ENCODE measurements around the gene DDX46.
"Not testable (repeated sequence)": the region's sequence is repeated elsewhere in the genome, so short reads cannot be mapped to it uniquely, and the experiment has no call there.

DDX46 gene

DNA sequence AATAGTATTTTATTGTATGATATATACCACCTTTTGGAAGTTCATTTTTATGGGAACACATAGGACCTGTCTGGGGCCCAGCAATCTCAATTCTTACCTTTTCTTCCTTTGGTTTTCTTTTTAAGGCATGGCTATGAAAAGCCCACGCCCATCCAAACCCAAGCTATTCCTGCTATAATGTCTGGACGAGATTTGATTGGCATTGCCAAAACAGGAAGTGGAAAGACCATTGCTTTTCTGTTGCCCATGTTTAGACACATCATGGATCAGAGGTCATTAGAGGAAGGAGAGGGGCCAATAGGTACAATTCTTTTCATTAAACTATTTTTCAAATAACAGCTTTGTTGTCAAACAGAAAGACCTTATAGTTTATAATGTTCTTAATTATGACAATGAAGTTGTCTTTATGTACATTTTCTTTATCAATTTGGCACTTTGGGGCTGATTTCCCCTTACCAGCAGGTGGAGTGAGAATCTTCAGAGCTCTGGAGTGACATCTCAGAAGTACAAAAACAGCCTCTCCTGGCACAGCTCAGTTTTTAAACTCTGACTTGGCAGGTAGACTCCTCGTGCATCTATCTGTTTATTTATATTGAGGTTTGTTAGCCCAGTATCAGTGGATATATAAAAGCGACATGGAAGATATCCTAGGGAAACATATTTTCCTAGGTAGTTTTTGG, 25.8 kb downstream of the DDX46 start:
- no peak for DNase-seq (ENCODE audit: low read depth in 1 of 2, low spot score in 1 of 2)

DNA sequence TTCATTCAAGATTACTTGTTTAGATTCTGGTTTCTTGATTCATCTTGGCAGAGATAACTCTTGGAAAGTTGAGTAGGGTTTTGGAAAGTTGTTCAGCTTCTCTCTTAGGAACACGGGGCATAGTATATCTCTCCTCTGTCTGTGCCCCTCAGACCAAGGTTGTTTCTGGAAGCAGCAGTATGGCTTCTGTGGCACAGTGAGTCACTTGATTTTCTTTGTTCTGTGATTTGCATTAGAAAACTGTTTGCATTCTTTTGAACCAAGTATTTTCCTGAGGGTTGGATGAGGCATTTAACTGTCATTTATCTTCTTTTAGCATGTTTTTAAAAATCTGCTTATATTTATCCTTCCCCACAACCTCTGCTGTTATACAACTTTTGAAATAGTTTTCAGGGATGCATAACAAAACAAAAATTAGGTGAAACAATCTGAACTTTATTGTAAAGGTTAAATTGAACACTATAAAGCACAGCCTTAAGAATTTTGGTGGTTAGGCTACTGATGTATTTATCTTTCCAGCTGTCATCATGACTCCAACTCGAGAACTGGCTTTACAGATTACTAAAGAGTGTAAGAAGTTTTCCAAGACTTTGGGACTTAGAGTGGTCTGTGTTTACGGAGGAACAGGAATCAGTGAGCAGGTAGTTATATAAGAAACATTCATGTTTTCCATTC, 26.5 kb downstream of the DDX46 start:
- DNase-seq (ENCODE audit: low read depth in 1 of 2, low spot score in 1 of 2), result no peak

DNA sequence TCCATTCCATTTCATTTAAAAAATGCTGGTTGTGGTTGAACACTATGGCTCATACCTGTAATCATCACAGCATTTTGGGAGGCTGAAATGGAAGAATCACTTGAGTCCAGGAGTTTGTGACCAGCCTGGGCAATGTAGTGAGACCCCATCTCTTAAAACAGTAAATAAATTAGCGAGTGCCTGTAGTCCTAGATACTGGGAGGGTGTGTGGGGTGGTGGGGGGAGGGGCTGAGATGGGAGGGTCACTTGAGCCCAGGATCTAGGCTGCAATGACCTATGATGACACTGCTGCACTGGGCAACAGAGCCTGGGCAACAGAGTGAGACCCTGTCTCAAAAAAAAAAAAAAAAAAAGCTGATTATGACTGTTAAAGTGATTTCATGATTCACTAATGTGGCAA, 29.1 kb downstream of the DDX46 start:
- DNase-seq (ENCODE audit: low read depth in 1 of 2, low spot score in 1 of 2), result no peak

DNA sequence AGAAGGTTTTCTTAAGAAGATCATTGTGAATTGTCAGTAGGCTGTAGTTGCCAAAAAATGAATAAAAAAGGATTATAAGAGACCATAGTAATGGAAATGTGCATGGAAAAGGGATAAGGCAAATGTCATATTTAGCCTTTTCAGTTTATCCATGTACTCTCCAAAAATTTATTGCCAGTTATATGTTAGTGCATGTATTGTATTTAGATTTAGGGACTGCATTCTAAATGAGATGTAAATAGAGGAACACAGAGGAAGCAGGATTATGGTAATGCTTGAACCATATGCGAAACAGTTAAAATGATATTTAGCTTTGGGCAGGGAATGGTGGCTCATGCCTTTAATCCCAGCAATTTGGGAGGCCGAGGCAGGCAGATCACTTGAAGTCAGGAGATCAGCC, 33.0 kb downstream of the DDX46 start:
- DNase-seq (ENCODE audit: low read depth in 1 of 2, low spot score in 1 of 2), result no peak

DNA sequence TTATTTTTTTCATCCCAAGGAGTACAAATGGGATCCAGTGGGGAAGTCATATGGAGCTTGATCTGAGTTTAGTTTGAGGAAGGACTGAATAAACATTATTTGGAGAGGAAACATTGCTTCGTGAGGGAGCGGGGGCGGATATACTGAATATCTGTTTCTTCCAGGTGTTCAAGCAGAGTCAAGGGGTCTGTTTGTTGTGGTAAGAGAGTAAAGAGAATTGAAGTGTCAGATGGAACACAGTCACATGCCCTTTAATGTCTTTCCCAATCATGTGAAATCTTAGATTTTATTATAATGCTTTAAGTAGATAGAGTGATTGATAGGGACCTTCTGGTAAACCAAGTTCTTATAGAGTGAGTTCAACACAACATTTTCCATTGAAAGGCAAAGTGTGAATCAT, 33.7 kb downstream of the DDX46 start:
- no peak for DNase-seq (ENCODE audit: low read depth in 1 of 2, low spot score in 1 of 2)

DNA sequence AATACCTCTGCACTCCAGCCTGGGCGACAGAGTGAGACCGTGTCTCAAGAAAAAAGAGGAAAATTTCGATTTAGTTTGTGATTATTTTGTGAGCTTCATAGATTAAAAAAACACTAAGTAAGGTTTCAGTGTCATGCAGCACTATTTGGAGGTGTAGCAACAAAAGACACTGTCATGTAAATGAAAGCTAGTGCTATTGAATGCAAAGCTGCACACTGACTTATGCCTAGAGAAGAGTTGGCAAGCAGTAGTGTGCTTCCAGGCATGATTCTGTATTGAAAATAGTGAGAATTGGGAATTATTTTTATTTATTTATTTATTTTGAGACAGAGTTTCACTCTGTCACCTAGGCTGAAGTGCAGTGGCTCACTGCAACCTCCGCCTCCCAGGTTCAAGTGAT, 34.5 kb downstream of the DDX46 start:
- DNase-seq (ENCODE audit: low read depth in 1 of 2, low spot score in 1 of 2), result no peak

DNA sequence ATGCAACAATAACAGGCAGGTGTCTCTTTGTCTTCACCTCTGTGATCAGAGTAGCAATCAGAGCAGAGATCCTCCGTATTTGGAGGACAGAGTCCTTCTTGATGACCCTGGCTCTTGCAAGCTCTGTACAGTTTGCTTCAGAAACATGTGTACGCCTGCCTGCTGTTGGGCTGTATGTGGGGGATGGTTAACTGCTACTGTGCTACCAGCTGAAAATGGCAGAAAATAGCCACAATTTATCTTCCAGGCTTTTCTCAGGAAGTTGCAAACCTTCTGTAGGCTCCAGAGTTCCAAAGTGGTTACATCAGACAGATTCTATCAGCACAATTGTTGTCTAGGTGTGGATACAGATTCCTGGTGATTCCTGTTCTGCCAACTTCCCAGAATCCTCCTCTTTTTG, 35.5 kb downstream of the DDX46 start:
- DNase-seq (ENCODE audit: low read depth in 1 of 2, low spot score in 1 of 2), result no peak

DNA sequence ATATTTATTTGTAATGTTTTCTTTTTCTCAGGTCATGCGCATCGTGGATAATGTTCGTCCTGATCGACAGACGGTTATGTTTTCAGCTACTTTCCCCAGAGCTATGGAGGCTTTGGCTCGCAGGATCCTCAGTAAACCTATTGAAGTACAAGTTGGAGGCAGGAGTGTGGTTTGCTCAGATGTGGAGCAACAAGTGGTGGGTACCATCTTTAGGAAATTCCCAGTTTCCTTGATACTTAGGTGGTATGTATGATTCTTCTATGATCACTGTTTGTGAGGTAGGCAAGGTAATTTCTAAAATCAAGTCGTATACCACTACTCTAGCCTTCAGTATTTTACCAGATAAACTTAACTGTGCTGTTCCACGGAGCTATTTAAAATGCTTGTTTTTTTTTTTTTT, 36.2 kb downstream of the DDX46 start:
- DNase-seq (ENCODE audit: low read depth in 1 of 2, low spot score in 1 of 2), result no peak

DNA sequence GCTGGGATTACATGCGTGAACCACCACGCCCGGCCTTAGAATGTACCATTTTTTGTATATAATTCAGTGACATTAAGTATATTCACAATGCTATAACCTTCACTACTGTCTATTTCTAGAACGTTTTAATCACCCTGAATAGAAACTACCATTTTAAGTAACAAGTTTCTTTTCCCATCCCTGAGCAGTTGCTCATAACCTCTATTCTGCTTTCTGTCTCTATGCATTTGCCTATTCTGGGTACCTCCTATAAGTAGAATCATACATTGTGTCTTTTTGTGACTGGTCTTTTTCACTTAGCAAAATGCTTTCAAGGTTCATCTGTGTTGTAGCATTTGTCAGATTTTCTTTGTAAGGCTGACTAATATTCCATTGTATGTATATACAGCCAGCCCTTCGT, 39.9 kb downstream of the DDX46 start:
- DNase-seq (ENCODE audit: low read depth in 1 of 2, low spot score in 1 of 2), result no peak

DNA sequence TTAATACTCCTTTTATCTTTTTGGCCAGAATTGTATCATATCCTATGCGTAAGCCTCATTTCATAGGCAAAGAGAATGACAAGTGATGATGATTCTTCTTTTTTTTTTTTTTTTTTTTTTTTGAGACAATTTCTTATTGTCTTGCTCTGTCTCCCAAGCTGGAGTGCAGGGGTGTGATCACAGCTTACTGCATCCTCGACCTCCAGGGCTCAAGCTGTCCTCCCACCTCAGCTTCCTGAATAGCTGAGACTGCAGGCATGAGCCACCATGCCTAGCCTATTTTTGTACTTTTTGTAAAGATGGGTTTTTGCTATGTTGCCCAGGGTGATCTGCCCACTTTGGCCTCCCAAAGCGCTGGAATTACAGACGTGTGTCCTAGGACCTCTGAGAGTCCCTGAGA, 45.2 kb downstream of the DDX46 start:
- no peak for DNase-seq (ENCODE audit: low read depth in 1 of 2, low spot score in 1 of 2)

DNA sequence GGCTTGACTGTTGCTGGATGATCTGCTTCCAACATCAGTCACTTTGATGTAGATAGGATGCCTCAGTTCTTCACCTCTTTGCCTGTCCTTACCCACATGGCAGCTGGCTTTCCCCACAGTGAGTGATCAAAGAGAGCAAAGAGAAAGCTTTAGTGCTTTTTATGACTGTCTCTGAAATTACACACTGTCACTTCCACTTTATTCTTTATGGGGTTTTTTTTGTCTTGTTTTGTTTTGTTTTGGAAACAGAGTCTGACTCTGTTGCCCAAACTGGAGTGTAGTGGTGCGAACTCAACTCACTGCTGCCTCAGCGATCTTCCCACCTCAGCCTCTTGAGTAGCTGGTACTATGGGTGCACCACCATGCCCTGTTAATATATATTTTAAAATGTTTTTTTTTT, 54.8 kb downstream of the DDX46 start:
- DNase-seq (ENCODE audit: low read depth in 1 of 2, low spot score in 1 of 2), result no peak

DNA sequence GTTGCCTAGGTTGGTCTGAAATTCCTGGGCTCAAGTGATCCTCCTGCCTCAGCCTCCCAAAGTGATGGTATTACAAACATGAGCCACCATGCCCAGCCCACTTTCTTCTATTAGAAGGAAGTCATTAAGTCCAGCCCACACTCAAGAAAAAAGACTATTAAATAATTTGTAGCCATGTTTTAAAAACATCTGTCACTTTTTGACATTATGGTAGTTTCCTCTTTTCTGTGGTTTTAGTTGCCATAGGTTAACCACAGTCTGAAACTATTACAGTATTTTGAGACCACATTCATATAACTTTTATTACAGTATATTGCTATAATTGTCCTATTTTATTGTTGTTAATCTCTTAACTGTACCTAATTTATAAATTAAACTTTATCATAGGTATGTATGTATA, 55.2 kb downstream of the DDX46 start:
- no peak for DNase-seq (ENCODE audit: low read depth in 1 of 2, low spot score in 1 of 2)

DNA sequence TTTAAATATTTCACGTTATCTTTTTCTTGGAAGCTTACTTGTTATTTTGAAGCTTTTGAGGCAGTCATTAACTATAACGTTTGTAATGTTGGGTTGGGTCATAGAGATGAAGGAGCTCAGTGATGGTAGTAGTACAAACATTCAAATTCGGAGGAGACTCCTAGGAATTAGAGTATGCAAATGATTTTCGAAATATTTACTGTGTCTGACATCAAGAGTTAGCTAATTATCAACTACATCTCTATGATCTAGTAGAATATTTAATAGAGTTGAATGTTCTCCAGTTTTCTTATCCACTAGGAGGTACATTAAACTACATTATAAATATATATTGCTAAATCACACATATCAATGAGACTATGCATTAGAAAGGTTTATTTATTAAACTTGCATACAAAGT, 58.4 kb downstream of the DDX46 start:
- no peak for DNase-seq (ENCODE audit: low read depth in 1 of 2, low spot score in 1 of 2)

DNA sequence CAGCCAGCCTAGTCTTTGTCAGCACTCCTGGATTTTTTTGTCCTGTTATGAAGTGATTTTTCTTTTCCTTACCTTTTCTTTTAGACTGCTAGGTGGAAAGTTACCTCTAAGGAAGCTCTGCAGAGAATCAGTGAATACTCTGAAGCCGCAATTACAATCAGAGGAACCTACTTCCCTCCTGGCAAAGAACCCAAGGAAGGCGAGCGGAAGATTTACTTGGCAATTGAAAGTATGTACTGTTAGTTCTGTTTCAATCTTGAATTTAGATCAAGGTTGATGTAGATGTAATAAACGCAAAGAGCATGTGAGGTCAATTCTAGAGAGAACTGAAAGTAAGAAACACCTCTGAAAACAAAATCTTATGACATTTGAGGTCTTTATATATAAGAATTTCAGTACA, 60.2 kb downstream of the DDX46 start:
- no peak for DNase-seq (ENCODE audit: low read depth in 1 of 2, low spot score in 1 of 2)

DNA sequence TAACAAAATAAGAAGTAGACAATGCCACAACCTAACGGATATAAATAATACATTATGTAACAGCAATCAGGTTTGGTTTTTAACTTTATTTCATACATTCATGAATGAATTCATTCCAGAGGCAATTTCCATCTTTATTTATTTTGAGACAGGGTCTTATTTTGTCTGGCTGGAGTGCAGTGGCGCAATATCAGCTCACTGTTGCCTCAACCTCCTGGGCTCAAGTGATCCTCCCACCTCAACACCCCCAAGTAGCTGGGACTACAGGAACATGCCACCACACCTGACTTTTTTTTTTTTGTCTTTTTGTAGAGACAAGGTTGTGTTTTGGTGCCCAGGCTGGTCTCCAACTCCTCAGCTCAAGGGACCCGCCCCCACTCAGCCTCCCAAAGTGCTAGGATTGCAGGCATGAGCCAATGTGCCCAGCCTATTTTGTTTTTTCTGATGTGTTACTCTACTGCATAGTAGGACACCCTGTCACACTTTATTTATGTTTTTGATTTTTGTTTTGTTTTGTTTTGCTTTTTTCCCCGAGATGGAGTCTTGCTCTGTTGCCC, 60.9 kb downstream of the DDX46 start:
- DNase-seq (ENCODE audit: low read depth in 1 of 2, low spot score in 1 of 2), result no peak

DNA sequence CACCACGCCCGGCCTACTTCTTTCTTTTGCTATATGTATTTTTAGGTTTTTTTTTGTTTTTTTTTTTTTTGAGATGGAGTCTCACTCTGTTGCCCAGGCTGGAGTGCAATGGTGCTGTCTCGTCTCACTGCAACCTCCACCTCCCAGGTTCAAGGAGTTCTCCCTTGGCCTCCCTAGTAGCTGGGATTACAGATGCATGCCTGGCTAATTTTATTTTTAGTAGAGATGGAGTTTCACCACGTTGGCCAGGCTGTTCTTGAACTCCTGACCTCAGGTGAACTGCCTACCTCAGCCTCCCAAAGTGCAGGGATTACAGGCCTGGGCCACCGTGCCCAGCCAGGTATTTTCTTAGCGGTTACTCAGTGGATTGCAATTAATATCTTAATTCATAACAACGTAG, 63.3 kb downstream of the DDX46 start:
- no peak for DNase-seq (ENCODE audit: low read depth in 1 of 2, low spot score in 1 of 2)

DNA sequence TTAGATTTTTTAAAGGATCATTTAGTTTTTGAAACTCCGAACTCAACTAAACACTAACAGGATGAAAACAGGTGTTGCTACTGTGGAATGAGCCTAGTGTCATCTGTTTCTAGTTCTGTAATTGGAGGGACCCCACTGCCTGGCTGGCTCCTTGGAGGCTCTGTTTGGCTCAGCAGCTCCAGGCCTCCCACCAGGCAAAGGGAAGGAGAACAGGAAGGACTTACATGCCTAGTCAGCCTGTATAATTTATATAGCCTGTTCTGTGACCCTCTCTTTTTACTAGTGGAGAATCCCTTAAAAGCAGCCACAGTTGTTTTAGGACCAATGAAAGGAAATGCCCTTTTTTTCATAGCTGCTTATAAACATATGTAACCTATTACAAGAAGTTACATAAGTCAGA, 66.1 kb downstream of the DDX46 start:
- DNase-seq (ENCODE audit: low read depth in 1 of 2, low spot score in 1 of 2), result no peak

DNA sequence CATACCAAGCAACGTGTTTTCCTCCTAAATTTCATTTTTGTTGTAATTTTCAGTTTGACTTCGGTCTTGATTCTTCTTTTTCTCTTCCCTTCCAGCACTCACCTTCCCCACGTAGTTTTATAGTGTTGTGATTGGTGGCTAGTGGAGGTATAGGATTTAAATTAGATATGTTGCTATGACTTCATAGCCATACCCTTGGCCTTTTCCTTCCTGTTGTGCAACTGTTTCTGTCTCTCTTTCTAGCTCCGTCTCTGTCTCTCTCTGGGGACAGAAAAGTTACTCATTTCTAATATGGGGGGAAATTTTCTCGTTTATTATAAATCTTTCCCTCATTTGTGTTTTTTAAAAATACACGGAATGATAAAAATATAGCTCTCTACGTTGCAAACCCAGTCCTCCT, 66.6 kb downstream of the DDX46 start:
- DNase-seq (ENCODE audit: low read depth in 1 of 2, low spot score in 1 of 2), result no peak

DNA sequence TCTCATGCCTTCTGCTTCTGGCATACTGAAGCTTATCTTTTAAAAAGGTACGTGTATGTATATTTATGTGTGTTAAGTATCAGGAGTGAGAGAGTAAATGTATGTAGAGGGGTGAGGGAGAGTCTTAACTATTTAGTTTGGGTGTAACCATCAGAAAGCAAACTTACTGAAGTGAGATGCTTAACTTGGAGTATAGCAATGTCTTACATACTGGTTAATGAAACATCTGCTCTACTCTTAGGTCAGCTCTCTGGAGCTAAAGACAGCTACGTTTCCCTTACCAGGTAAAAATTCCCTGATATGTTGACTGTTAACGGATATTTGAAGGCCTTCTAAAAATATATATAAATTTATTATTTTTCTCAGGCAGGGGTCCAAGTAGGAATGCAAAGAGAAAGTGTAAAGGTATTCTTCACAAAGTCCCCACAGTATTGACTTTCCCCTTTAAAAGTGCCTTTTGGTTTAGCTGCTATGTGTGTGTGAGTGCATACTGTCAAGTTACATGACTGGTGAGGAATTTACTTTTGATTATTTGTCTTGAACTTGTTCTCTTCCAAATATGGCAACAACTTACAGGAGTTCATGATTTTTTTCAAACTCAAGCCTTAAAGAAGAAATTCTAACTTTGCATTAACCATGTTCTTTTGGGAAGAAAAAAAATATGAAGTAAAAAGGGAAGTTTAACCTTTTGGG, 74.9 kb downstream of the DDX46 start:
- no peak for DNase-seq (ENCODE audit: low read depth in 1 of 2, low spot score in 1 of 2)

DNA sequence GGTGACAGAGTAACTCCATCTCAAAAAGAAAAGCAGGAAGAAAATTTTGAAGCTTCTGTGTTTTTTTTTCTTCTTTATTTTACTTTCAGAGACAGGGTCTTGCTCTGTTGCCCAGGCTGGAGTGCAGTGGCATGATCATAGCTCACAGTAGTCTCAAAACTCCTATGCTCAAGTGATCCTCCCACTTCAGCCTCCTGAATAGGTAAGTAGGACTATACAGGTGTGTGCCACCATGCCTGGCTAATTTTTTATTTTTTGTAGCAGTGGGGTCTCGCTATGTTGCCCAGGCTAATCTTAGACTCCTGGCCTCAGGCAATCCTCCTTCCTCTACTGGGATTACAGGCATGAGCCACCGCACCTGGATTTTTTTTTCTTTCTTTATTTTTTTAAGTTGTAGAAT, 77.0 kb downstream of the DDX46 start:
- DNase-seq (ENCODE audit: low read depth in 1 of 2, low spot score in 1 of 2), result no peak

DNA sequence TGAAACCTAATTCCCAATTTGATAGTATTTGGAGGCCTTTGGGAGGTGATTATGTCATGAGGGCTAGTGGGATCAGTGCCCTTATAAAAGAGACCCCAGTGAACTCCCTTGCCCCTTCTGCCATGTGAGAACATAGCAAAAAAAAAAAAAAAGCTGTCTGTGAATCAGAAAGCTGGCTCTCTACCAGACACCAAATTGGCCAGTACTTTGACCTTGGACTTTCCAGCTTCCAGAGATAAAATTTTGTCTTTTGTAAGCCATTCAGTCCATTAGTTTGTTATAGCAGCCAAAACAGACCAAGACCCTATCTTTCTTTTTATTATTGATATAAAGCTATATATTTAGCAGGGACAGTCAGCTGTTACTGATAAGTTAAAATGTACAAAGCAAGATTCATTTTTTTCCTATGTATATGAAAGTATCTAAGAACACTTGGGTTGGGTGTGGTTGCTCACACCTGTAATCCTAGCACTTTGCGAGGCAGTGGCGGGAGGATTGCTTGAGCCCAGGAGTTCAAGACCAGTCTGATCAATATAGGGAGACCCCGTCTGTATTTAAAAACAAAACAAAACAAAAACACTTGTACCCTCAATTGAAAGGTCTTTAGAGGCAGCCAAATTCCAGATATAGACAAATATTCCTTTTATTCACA, 79.1 kb downstream of the DDX46 start:
- no peak for DNase-seq (ENCODE audit: low read depth in 1 of 2, low spot score in 1 of 2)

DNA sequence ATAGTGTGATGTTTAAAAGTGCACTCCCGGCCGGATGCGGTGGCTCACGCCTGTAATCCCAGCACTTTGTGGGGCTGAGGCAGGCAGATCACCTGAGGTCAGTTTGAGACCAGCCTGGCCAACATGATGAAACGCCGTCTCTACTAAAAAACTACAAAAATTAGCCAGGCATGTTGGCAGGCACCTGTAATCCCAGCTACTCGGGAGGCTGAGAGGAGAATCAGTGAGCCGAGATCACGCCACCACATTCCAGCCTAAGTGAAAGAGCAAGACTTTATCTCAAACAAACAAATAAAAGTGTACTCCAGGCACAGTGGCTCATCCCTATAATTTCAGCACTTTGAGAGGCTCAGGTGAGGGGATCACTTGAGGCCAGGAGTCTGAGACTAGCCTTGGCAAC, 79.8 kb downstream of the DDX46 start:
- not testable (repeated sequence) for DNase-seq (ENCODE audit: low read depth in 1 of 2, low spot score in 1 of 2)

All from activated T-helper 1 cell treated with anti-CD3 and anti-CD28 coated beads, Interleukin-2, amount 50 U/mL, for 16 hours (primary cell).